MG63 (cell line): ENCODE results near the gene SALL4. TPM values are rescaled to one million over a fixed set of nuclear protein-coding genes. Genes with fewer than 3 reads are reported as not detected.
A peak's percentile ranks its signal among the peaks of the same experiment; 100 is the strongest.

Experiments
- DNase-seq: peaks from one replicate; pipeline ENCODE4 v3.0.0-alpha.2; 2020
- H3K27me3 ChIP-seq: fragments of 250-450 bp; sonication (Bioruptor Pico); 2 replicates; pipeline ENCODE4 v1.5.1; 2020; ENCODE audit warnings: mild to moderate bottlenecking, moderate library complexity
- H3K36me3 ChIP-seq: fragments of 250-450 bp; sonication (Bioruptor Pico); 2 replicates; pipeline ENCODE4 v1.5.1; 2020; ENCODE audit warnings: mild to moderate bottlenecking, moderate library complexity
- H3K4me3 ChIP-seq: fragments of 250-450 bp; sonication (Bioruptor Pico); 2 replicates; pipeline ENCODE4 v1.5.1; 2020; ENCODE audit warnings: mild to moderate bottlenecking, moderate library complexity
- H3K9me3 ChIP-seq: fragments of 250-450 bp; sonication (Bioruptor Pico); 2 replicates; pipeline ENCODE4 v1.5.1; 2020; ENCODE audit warnings: mild to moderate bottlenecking, moderate library complexity
- total RNA-seq: library from RNA; depleted of rRNA; stranded (reverse); fragments of >200 nt; shearing (Covaris generic); gene quantifications from 2 replicates; pipeline ENCODE4 v1.2.3, GENCODE V29; 2014; ENCODE audit warnings: low replicate concordance

The SALL4 gene
- total RNA-seq, 1 experiment from 2014 or later: not detected

DNA sequence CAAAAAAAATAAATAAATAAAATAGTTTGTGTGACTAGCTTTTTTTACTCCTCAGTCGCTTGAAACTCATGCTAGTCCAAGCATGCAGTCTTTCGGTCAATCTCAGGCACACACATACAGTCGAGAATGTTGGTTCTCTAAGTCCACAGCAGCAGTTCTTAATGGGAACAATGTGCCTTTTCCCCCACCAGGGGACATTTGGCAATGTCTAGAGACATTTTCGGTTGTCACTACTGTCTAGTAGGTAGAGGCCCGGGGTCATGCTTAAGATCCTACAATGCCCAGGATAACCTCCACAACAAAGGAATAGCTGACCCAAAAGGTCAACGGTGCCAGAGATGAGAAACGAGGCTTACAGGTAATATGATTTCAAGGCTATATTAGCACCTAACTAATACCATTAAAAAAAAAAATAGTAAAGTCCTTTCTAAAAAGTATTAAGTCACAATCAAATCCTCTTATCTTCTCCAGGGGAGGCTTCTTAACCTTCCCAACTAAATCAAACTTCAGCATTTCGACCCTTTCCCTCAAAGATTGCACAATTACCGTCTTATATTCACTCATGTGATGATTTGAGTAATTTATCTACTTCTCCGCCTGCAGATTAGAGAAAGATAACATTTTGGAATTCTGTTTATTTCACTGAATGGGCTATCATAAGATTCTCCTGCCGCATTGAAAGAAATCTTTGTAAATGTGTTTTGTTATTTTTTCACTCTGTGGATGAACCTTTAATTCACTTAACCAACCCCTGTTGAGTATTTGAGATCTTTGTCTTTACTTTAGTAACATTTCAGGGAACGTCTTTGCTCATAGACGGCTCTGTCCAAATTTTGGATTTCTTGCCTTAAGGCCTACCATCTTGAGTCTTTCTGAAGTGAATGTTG lies 8.1 kb upstream of the SALL4 start:
- DNase-seq: no peak
- H3K4me3 ChIP-seq: no peak overlapping the region
- H3K36me3 ChIP-seq: no peaks in the 10 kb centered on the region
- H3K27me3 ChIP-seq: no peaks in the 10 kb centered on the region
- H3K9me3 ChIP-seq: no peaks in the 10 kb centered on the region

DNA sequence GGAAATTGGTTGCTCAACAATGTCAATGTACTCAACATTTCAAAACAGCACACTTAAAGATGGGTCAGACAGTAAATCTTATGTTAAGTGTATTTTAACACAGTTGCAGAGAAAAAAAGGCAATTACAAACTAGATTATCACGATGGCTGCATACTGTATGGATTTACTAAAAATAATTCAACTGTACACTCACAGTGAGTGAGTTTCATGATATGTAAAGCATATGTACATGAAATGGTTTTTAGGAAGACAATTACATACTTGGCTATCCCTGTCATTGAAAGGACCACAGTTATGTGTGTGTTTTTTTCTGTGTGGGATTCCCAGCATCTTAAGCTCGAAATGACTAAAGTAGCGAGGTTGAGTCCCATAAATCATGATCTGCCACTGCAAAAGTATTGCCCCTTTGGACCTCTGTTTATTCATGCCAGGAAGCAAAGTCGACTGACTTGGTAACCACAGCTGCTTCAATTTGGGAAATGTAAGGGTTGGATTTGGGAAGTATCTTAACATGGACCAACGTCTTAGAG lies 5.5 kb upstream of the SALL4 start:
- H3K36me3 ChIP-seq: no peaks in the 10 kb centered on the region
- no peaks in the 10 kb centered on the region for H3K9me3 ChIP-seq
- no peak for DNase-seq
- H3K4me3 ChIP-seq: no peak overlapping the region
- H3K27me3 ChIP-seq: 0 out of 2 replicates have a peak, but pooled peaks cover 4% of the 10 kb centered on the region

DNA sequence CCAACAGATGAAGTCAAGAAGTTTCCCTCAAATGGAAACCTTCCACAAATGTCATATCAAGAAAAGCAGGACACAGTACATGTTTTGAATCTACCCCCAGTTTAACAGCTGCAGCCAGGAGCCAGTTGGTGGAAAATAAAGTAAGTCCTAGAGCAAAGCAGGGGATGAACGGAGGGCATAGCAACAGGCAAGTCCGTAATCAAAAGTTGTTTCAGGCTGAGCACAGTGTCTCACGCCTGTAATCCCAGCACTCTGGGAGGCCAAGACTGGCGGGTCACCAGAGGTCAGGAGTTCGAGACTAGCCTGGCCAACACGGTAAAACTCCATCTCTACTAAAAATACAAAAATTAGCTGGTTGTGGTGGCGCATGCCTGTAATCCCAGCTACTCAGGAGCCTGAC lies 2.4 kb upstream of the SALL4 start:
- DNase-seq: no peak
- Histone ChIP-seq H3K9me3 (no peaks in the 10 kb centered on the region), H3K4me3 (no peak overlapping the region), H3K36me3 (no peaks in the 10 kb centered on the region), H3K27me3 (peaks cover 13% of the 10 kb centered on the region)

DNA sequence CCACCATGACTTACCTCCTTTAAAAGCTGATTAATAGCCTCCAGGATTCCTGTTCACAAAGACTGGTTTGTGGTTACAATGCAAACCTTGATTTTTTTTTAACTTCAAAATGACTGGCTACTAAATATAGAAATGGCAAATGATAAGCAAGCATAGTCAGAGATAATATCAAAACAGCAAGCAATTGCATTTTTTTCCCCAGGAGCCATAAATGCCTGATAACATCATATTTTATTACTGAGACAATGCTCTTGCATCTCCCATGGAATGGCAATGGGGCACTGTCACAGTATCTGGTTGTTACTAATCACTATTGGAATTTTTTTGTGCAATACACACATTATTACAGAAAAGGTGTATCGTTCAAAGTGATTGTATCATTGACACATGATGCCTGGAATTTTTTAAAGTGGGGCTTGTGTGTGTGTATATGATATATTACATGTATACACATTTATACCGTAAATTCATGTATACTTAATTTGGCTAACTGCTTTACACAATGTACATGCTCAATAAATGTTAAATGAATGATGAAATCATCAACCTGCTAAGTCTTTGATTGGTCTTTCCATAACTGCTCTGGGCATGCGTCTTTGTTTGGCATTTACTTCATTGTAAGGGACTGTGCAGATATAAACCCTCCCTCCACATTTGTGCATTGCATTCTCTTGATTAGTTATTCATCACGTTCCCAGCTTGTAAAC lies 980 bp upstream of the SALL4 start:
- DNase-seq: no peak
- H3K4me3 ChIP-seq: no peak overlapping the region
- no peaks in the 10 kb centered on the region for H3K36me3 ChIP-seq
- H3K27me3 ChIP-seq: peaks cover 21% of the 10 kb centered on the region
- no peaks in the 10 kb centered on the region for H3K9me3 ChIP-seq

DNA sequence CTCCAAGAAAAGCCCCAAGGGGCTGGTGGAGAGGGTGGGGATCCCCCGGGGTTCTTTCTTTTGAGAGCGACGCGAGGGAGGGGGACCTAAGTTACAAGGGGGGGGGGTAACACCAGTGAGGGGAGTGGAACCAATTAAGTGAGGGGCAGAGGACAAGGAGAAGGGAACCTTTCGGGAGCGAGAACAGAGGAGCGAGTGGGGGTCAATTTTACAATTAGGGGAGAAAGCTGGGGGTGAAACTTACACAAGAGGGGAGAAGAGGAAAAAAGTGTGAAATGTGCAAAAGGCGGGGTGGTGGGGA lies 548 bp downstream of the SALL4 start:
- Histone ChIP-seq H3K36me3 (no peaks in the 10 kb centered on the region), H3K27me3 (peaks cover 21% of the 10 kb centered on the region), H3K9me3 (no peaks in the 10 kb centered on the region), H3K4me3 (no peak overlapping the region)
- DNase-seq: no peak

DNA sequence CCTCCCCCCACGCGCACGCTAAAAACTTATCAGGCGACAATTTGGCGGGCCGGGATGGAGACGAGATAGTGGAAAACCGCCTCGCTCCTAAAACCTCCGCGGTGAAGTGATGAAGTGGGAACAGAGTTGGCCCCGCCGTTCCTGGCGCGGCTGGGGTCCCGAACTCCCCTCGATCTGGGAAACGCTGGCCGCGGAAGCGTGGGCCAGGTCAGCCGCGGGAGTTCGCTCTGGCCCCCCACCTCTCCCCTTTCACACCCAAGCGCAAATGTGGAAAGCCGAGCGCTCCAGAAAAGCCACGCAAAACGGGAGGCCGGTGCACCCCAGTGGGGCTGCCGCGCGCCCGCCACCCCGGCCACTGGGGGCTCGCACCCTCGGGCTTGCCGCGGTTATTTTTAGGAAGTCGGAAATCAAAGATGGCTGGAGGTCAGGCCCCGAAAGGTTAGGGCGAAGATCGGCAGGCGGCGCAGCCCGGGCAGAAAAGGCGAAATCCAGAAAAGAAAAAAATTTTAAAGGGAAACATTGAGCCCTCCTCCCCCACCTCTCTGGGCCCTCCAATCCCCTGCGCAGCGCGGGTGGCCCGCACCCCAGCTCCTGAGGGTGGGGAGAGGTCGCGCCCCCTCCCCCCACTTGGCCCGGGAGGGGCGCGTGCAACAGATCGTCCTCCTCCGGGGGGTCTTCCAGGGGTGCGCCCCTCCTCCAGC lies 1.0 kb downstream of the SALL4 start:
- no peak for DNase-seq
- Histone ChIP-seq H3K4me3 (peak overlapping the region; percentile 35), H3K27me3 (peaks cover 21% of the 10 kb centered on the region), H3K9me3 (no peaks in the 10 kb centered on the region), H3K36me3 (no peaks in the 10 kb centered on the region)

DNA sequence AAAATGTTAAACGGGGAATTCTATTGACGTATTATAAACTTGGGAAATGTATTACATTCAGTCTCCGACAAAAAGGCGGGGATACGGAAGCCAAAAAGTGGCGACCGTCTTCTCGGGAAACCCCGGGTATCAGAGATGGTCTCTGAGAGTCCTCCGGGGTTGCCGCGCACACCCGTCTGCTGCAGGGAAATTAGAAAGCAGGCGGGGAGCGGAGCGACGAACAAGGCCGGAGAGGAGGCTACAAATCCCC lies 1.5 kb downstream of the SALL4 start:
- Histone ChIP-seq H3K36me3 (no peaks in the 10 kb centered on the region), H3K4me3 (peak overlapping the region; percentile 35), H3K27me3 (peaks cover 21% of the 10 kb centered on the region), H3K9me3 (no peaks in the 10 kb centered on the region)
- peak; percentile 13 for DNase-seq

DNA sequence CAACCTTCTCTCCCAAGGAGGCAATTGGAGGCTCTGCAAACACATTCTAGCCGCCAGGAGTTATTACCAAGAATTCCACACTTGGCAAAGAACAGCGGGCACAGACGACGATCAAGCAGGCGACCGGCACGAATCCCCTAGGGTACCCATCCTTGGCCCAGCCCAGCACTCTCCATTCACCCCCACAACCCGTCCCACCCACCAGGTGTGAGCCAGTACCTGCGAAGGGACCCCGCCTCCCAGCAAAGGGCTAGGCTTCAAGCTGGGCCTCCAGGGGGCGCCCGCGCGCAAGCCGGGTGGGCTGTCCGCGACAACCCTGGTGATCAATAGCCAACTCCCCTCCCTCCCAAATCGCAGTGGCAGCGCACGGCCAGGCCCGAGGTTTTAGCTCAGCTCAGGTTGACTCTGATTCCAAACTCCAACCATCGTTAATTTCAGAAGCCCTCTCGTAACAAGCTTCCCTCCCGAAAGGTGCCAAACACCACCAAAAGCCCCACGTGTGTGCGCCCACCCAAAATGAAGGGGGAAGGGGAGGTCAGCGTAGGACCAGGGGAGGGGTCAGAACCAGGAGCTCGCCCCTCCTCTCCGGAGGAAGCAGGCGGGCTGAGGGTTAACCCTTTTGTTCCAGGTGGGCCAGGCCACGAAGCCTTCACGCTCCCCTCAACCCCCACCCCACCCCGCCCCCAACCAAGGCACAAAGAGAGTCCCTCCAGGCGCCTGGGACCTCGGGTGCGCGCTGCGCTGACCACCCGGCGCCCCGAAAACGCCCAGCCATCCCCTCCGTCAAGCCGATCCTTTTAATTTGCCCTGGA lies 2.1 kb downstream of the SALL4 start:
- DNase-seq: peak; percentile 61
- H3K9me3 ChIP-seq: no peaks in the 10 kb centered on the region
- peaks cover 21% of the 10 kb centered on the region for H3K27me3 ChIP-seq
- peak overlapping the region; percentile 35 for H3K4me3 ChIP-seq
- no peaks in the 10 kb centered on the region for H3K36me3 ChIP-seq

DNA sequence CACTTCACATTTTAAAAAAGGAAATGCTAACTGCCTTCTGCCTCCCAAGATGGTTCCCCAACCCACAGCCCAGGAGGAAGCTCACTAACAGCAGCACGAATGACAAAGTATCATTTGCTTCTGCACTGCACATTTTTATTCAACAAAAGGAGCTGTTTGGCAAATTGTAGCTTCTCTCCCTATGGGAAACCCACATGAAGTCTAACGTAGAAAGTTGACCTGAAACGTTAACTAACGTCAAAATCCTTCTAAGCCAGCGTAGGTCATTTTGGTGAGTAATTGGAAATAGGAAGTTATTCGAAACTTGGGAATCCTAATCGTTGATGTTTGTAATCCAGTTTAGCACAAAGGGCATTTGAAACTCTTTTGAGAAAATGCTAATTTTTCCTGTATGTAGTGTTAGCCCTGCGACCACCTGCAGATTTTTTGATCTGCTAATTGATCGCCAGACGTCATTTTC lies 2.9 kb downstream of the SALL4 start:
- no peaks in the 10 kb centered on the region for H3K36me3 ChIP-seq
- H3K9me3 ChIP-seq: no peaks in the 10 kb centered on the region
- H3K4me3 ChIP-seq: no peak overlapping the region
- H3K27me3 ChIP-seq: peaks cover 21% of the 10 kb centered on the region
- no peak for DNase-seq

DNA sequence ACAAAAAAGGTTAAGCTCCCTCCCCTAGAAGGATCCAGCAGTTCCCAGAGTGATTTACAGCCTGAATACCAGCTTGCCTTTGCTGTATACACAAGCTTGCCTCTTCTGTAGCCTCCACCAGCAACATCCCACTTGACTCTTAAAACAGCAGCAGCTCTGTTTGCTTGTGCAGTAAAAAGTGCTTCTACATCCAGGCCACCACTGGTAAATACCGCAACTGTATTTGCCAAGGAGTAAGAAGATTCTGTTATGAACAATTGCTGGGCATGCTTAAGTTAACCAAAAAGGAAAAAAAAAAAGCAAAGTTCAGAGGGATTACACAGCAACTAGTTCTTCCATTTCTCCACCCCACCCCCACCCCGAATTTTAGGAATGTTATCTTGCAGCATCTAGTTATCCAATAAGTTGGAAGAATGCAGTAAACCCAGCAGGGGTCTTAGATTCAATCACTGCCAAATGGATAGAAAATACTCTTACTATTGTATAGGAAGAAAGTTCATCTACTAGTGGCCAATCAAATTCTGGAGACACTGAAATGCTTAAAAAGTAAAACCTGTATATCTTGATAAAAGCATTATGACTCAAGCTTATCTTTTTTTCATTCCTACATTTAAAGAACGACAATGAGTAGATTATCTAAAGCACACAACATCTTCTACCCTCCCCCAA lies 4.8 kb downstream of the SALL4 start:
- no peaks in the 10 kb centered on the region for H3K9me3 ChIP-seq
- DNase-seq: no peak
- H3K27me3 ChIP-seq: peaks cover 17% of the 10 kb centered on the region
- H3K36me3 ChIP-seq: no peaks in the 10 kb centered on the region
- no peak overlapping the region for H3K4me3 ChIP-seq

DNA sequence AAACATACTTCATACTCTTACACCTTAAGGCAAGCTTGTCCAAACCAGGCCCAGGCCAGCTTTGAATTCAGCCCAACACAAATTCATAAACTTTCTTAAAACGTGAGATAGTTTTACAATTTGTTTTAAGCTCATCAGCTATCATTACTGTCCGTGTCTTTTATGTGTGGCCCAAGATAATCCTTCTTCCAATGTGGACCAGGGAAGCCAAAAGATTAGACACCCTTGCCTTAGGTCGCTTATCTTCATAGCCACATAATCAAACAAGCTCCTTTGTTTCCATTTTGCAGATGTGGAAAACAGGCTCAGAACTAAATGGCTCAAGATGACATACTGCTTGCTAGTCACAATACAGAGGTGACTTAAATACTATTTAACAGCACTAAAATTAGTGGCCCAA lies 6.0 kb downstream of the SALL4 start:
- H3K36me3 ChIP-seq: no peaks in the 10 kb centered on the region
- H3K9me3 ChIP-seq: no peaks in the 10 kb centered on the region
- no peak overlapping the region for H3K4me3 ChIP-seq
- H3K27me3 ChIP-seq: peaks cover 17% of the 10 kb centered on the region
- no peak for DNase-seq

DNA sequence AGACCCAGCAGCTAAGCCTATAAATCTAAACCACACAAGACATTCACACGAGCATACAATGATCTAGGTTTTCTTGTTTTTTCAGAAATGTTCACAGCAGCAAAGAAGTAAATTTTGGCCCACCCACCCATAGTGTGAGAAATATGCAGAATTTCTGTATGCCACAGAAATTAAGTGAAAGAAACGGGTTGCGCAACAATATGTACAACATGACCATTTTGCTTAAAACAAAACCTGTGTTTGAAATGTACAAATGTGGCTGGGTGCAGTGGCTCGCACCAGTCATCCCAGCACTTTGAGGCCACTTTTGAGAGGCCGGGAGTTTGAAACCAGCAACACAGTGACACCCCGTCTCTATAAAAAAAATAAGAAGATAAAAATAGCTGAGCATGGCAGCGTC lies 9.4 kb downstream of the SALL4 start:
- Histone ChIP-seq H3K9me3 (no peaks in the 10 kb centered on the region), H3K36me3 (no peaks in the 10 kb centered on the region), H3K27me3 (no peaks in the 10 kb centered on the region), H3K4me3 (no peak overlapping the region)
- DNase-seq: no peak

DNA sequence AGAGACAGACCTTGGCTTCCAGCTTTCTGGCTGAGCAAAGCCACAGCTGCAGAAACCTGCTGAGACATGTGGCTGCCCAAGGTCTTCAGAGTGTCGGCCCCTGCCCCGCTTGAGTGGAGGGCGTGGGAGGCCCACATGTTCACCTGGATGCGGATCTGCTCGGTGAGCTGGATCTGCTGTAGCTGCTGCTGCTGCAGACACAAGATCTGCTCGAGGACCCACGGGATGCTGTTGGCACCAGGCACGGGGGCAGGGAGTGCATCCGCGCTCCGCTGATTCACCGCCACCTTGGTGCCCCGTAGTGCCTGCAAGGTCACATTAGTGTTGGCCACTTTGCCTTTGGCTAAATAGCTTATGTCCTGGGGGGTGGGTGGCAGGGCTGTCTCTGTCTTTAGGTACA lies 10.7 kb downstream of the SALL4 start:
- Histone ChIP-seq H3K36me3 (no peaks in the 10 kb centered on the region), H3K4me3 (no peak overlapping the region), H3K9me3 (no peaks in the 10 kb centered on the region), H3K27me3 (no peaks in the 10 kb centered on the region)
- DNase-seq: no peak

DNA sequence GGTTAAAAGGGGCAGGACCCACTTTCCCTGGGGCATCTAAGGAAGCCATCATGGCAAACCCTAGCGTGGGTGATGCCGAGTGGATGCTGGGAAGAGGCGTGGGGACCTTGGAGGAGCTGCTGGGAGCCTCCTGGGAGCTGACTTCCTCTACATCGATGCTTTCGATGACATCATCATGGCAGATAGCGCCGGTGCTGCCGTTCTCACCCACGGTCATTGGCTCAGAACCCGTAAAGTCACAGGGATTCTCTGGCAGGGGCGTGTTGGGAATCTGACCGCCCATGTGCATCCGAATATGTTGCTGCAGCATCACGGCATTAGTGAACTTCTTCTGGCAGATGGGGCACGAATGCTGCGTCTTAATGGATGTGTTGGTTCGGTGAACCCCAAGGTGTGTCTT lies 12.1 kb downstream of the SALL4 start:
- H3K27me3 ChIP-seq: no peaks in the 10 kb centered on the region
- H3K36me3 ChIP-seq: no peaks in the 10 kb centered on the region
- no peak overlapping the region for H3K4me3 ChIP-seq
- DNase-seq: no peak
- no peaks in the 10 kb centered on the region for H3K9me3 ChIP-seq

DNA sequence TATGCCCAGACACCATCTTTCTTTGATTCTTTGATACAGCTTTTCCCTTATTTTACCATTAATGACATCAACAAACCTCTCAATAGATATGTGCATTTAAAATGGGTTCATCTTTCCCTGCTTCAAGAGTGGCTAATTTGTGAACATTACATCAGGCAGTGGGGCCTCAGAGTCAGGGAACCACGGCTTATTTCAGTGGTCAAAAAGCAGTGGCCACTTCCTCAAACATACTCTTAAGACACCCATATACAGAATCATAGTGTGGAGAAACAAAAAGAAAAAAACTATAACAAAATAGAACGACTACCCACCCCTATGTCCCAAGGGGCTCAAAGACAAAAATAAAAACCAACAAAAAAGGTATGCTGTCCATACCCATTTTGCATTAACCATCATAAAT lies 12.9 kb downstream of the SALL4 start:
- Histone ChIP-seq H3K36me3 (no peaks in the 10 kb centered on the region), H3K9me3 (no peaks in the 10 kb centered on the region), H3K4me3 (no peak overlapping the region), H3K27me3 (no peaks in the 10 kb centered on the region)
- DNase-seq: no peak

DNA sequence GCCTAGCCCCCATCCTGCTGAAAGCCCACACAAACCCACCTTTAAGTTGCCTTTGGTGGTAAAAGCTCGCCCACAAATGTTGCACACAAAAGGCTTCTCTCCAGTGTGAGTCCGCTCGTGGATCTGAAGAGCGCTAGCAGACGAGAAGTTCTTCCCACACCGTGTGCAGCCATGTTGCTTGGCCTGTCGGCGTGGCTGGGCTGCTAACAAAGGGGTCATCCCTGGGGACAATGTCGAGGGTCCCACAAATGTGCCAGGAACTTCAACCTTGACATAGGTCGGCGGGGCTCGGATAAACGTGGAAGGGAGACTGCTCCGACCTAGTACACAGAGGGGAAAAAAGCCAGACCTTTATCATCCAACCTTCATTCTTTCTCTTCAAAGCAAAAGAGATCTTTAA lies 13.5 kb downstream of the SALL4 start:
- Histone ChIP-seq H3K36me3 (no peaks in the 10 kb centered on the region), H3K4me3 (no peak overlapping the region), H3K27me3 (no peaks in the 10 kb centered on the region), H3K9me3 (no peaks in the 10 kb centered on the region)
- no peak for DNase-seq
